Left kidney (tissue), 1 donor: ENCODE data around the gene ADAT1. TPM values are rescaled to one million over a fixed set of nuclear protein-coding genes. Genes with fewer than 3 reads are reported as not detected.

ENCODE experiments used
- polyA plus RNA-seq: library from polyadenylated mRNA; unstranded; fragments of 120-200 nt; gene quantifications from one replicate; pipeline ENCODE4 v1.2.1, GENCODE V29; 2013; ENCODE audit not compliant: insufficient read length

Gene ADAT1
- polyA plus RNA-seq, 1 donor, result 60.0 TPM

Other genes starting within 250 kb of the ADAT1 start
- gene CFDP1, start 189.8 kb downstream of the ADAT1 start, polyA plus RNA-seq, result 167 TPM
- gene TMEM170A, start 158.6 kb downstream of the ADAT1 start, polyA plus RNA-seq, result 50.1 TPM
- 0.98 TPM for gene CHST6, start 127.8 kb downstream of the ADAT1 start, polyA plus RNA-seq
- gene CHST5, start 87.2 kb downstream of the ADAT1 start, polyA plus RNA-seq, result 1.1 TPM
- 22.1 TPM for gene TMEM231, start 67.0 kb downstream of the ADAT1 start, polyA plus RNA-seq
- gene GABARAPL2, start 56.9 kb downstream of the ADAT1 start, polyA plus RNA-seq, result 170 TPM
- gene KARS1, start 24.4 kb upstream of the ADAT1 start, polyA plus RNA-seq, result 143 TPM
- gene TERF2IP, start 24.5 kb upstream of the ADAT1 start, polyA plus RNA-seq, result 79.4 TPM
- gene CPHXL2, start 53.7 kb upstream of the ADAT1 start, polyA plus RNA-seq, result 0.40 TPM
- gene DUXB, start 78.2 kb upstream of the ADAT1 start, polyA plus RNA-seq, result 0.13 TPM
- gene CPHXL, start 103.2 kb upstream of the ADAT1 start, polyA plus RNA-seq, result not detected